Measurements from ENCODE around the gene PITPNM3.

PITPNM3 gene

DNA sequence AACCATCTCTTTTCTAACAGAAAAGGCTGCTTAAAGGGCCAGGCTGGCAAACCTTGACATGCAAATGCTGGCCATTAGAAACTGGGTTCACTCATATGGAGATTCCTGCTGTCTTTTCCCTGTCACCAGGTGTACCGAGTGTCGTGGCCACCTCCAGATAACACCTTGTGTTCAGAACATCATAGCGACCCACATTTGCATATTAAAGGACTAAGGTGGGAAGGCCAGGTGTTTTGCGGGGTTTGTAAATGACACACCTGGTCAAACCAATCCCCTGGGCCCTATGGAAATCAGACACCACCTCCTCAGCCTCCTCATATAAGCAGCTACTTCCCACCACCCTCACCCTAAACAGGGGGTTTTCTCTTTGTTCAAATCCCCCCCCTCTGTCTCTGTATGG lies 118.9 kb downstream of the PITPNM3 start:
- H3K27me3 Mint-ChIP-seq (ENCODE audit: low read depth, poor library complexity): peaks cover 41% of the 10 kb centered on the region

DNA sequence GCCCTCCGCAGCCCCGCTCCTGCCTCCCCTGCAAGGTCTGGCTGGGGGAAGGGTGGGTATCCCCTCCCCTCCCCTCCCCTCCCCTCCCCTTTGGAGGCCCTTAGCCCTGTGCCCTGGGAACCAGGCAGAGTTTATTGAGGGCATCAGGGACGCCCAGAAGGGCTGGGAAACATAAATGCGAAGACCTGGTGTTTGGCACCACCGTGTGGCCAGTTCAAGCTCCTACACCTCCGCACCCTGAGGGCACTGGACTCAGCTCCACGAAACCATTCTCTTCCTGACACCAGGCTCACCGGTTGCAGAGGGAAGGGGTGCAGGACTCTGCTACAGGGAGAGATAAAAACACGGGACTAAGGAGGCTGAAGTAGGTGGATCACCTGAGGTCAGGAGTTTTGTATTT lies 120.4 kb downstream of the PITPNM3 start:
- no peak overlapping the region for H3K4me3 Mint-ChIP-seq
- peak; percentile 76 for DNase-seq

More for the DNA sequence above, 118.9 kb downstream of the PITPNM3 start:
- DNase-seq: no peak
- H3K9me3 Mint-ChIP-seq: peaks cover 11% of the 10 kb centered on the region
- peaks cover 26% of the 10 kb centered on the region for H3K4me1 Mint-ChIP-seq
- no peaks in the 10 kb centered on the region for H3K36me3 Mint-ChIP-seq (ENCODE audit: low read depth)
- no peak for TF ChIP-seq CTCF (IDR thresholded peaks at IDR 0.05)
- H3K4me3 Mint-ChIP-seq: no peak overlapping the region
- no peak overlapping the region for H3K27ac Mint-ChIP-seq

GRCh38 chr17:6435051-6435450 lies 121.3 kb downstream of the PITPNM3 start, which contains the start of gene AIPL1:
AIPL1 (minus strand) TSS chr17:6435121; CDS start chr17:6435104, 17 bp downstream.
- no peak within 1 kb of the TSS for H3K4me3 Mint-ChIP-seq
- H3K27ac Mint-ChIP-seq: peak within 1 kb of the TSS; percentile 66
- H3K27me3 Mint-ChIP-seq (ENCODE audit: low read depth, poor library complexity): peaks cover 36% of the 10 kb centered on the region

More for the DNA sequence above, 120.4 kb downstream of the PITPNM3 start:
- TF ChIP-seq CTCF (IDR thresholded peaks at IDR 0.05): peak; percentile 83
- no peak overlapping the region for H3K27ac Mint-ChIP-seq
- H3K27me3 Mint-ChIP-seq (ENCODE audit: low read depth, poor library complexity): peaks cover 36% of the 10 kb centered on the region
- H3K36me3 Mint-ChIP-seq (ENCODE audit: low read depth): no peaks in the 10 kb centered on the region
- H3K9me3 Mint-ChIP-seq: peaks cover 7% of the 10 kb centered on the region
- H3K4me1 Mint-ChIP-seq: peaks cover 21% of the 10 kb centered on the region

GRCh38 chr17:6430769-6431168 lies 125.6 kb downstream of the PITPNM3 start:
- Mint-ChIP-seq H3K9me3 (peaks cover 17% of the 10 kb centered on the region), H3K27ac (no peak overlapping the region), H3K27me3 (ENCODE audit: low read depth, poor library complexity) (peaks cover 15% of the 10 kb centered on the region), H3K4me1 (peaks cover 12% of the 10 kb centered on the region), H3K4me3 (no peak overlapping the region), H3K36me3 (ENCODE audit: low read depth) (no peaks in the 10 kb centered on the region)
- TF ChIP-seq CTCF (IDR thresholded peaks at IDR 0.05): no peak
- no peak for DNase-seq

More at GRCh38 chr17:6435051-6435450, 121.3 kb downstream of the PITPNM3 start, which contains the start of gene AIPL1:
- TF ChIP-seq CTCF (IDR thresholded peaks at IDR 0.05): no peak
- DNase-seq: no peak
- Mint-ChIP-seq H3K36me3 (ENCODE audit: low read depth) (no peaks in the 10 kb centered on the region), H3K9me3 (peaks cover 12% of the 10 kb centered on the region), H3K4me1 (peaks cover 12% of the 10 kb centered on the region)

DNA sequence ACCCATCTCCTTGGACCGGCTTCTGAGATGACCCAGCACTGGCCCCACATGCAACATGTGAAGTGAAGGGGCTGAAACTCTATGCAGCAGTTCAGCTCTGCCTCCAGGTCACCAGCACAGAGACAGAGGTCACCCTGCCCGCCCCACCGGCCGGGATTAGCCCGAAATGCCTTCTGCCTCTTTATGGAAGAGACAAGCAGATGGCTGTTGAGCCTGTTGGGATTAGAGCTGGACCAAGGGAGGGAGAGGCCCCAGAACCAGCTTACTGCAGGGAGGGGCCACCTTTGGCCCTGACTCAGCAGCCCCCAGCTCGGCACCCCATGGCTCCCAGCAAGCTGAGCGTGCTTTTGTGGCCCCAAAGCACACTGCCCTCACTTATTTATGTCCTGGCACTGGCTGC lies 127.1 kb downstream of the PITPNM3 start:
- Mint-ChIP-seq H3K36me3 (ENCODE audit: low read depth) (no peaks in the 10 kb centered on the region), H3K4me1 (peaks cover 8% of the 10 kb centered on the region), H3K9me3 (peaks cover 17% of the 10 kb centered on the region), H3K27me3 (ENCODE audit: low read depth, poor library complexity) (peaks cover 25% of the 10 kb centered on the region), H3K4me3 (no peak overlapping the region), H3K27ac (no peak overlapping the region)
- no peak for TF ChIP-seq CTCF (IDR thresholded peaks at IDR 0.05)
- no peak for DNase-seq

GRCh38 chr17:6428207-6428965 lies 128.0 kb downstream of the PITPNM3 start:
- Mint-ChIP-seq H3K36me3 (ENCODE audit: low read depth) (no peaks in the 10 kb centered on the region), H3K27me3 (ENCODE audit: low read depth, poor library complexity) (peaks cover 22% of the 10 kb centered on the region), H3K4me1 (peaks cover 8% of the 10 kb centered on the region), H3K9me3 (peaks cover 17% of the 10 kb centered on the region), H3K27ac (no peak overlapping the region), H3K4me3 (no peak overlapping the region)
- no peak for TF ChIP-seq CTCF (IDR thresholded peaks at IDR 0.05)
- no peak for DNase-seq
